HTR-8/SVneo (cell line): Measurements from ENCODE around the gene CLPSL1.
A peak's percentile ranks its signal among the peaks of the same experiment; 100 is the strongest.

Source experiments
- DNase-seq: peaks from one replicate; pipeline ENCODE4 v3.0.0; 2011; ENCODE audit warnings: low spot score, mixed read lengths; ENCODE audit not compliant: insufficient read length
- FAIRE-seq: peaks from 2 replicates; lab custom pipeline; 2011; peaks lifted over from hg19 to GRCh38; lab: Jason Lieb, UNC

CLPSL1 gene

DNA sequence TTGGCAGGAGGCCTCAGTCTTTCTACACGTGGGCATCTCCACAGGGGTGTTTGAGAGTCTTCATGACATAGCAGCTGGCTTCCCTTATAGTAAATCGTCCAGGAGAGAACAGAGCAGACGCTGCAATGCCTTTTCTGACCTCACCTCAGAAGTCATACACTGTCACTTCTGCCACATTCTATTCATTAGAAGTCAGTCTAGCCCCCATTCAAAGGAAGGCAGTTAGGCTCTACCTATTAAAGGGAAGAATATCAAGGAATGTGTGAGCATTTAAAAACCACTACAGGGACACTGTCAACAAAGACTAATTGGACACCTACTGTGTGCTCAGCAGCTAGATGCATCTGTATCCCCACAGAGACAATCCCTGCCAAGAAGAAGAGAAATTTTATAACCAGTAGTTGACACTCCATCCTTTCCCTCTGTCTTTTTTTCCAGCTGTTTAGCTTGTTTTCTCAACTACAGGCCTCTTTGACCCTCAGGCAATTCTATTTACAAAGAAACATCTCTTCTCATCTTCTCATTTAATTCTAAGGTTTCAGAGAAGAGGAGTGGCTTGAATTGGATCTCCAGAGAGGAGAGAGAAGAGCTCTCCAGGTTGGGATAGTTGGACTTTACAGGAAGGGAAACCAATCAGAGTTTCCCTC is 25.4 kb upstream of the CLPSL1 start:
- FAIRE-seq (no peak), DNase-seq (no peak)

DNA sequence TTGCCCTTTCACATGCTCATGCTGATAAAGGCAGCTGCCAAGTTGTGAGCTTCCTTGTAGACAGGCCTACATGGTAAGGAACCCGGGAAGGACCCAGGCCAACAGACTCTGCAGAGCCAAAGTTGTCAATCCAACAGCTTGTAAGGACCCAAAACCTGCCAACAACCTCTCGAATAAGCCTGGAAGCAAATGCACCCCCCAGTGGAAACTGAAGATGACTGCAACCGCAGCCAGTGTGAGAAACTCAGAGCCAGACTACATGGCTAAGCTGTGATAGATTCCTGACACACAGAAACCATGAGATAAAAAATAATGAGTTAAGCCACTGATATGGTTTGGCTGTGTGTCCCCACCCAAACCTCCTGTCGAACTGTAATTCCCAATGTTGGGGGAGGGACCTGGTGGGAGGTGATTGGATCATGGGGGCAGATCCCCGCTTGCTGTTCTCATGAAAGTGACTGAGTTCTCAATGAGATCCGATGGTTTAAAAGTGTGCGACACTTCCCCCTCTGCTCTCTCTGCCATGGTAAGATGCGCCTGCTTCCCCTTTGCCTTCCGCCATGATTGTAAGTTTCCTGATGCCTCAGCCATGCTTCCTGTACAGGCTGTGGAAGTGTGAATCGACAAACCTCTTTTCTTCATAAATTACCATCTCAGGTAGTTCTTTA is 23.2 kb upstream of the CLPSL1 start:
- no peak for FAIRE-seq
- peak; percentile 57 for DNase-seq

DNA sequence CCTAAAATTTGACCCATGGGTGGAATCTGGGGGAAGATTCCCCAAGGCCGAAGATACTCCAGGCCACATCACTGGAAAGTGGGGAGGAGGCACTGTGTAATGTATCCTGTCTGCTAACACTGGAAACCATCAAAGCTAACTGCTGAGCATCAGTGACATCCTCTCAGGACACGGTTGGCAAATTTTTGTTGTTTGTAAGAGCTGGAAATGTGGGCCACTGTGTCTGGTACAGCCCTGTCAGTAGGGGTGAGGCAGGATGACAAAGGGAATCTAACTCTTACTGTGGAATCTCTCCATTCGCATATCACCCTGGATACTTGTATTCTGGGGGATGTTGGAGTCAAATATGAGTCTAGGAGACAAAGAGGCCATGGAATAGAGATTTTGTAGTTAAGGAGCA is 21.4 kb upstream of the CLPSL1 start:
- FAIRE-seq (no peak), DNase-seq (no peak)

DNA sequence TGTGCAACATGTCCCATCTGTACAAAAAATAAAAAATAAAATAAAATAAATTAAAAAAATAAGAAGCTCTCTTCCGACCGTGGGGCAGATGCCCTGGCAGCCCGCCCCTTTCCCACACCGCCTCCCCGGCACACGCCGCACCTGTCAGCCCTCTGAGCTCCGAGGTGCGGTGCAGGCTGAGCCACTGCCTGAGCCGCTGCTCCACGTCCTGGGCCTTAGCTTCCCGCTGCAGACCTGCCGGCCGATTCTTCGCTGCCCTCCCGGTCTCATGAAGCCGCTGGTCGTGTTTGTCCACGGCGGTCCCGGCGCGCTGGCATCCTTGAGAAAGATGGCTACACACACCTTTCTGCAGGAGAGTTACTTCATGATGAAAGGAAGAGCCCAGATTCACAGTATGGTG is 15.1 kb upstream of the CLPSL1 start:
- FAIRE-seq (no peak), DNase-seq (no peak)

DNA sequence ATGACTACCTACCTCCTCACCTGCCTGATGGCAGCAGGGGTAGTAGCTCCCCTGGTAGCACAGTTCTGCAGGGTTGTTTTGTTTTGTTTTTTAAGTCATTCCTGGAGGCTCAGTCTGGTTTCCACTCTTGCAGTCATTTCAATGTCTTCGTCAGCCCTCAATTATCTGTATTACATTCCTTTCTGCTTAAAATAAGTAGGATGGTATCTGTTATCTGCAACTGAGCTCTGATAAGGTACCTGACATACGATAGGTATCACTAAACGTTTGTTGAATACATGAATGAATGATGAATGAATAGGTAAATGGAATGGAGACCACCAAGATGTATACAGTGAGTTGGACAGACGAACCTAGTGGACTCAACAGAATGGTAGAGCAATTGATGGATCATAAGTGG is 11.6 kb upstream of the CLPSL1 start:
- no peak for DNase-seq
- FAIRE-seq = no peak

DNA sequence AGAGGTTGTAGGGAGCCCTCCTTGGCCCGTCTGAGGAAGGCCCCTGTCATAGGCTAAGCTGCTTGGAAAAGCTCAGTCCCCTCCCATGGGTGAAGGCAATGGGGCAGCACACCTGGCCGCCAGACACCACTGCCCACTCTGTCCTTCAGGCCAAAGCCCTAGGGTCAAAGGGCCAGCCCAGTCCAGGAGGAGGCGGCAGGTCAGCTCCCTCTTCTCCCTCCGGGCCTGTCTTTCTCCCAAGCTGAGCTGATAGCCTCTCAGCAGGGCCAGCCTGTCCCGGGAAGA is 9.5 kb upstream of the CLPSL1 start:
- FAIRE-seq = no peak
- DNase-seq = no peak

DNA sequence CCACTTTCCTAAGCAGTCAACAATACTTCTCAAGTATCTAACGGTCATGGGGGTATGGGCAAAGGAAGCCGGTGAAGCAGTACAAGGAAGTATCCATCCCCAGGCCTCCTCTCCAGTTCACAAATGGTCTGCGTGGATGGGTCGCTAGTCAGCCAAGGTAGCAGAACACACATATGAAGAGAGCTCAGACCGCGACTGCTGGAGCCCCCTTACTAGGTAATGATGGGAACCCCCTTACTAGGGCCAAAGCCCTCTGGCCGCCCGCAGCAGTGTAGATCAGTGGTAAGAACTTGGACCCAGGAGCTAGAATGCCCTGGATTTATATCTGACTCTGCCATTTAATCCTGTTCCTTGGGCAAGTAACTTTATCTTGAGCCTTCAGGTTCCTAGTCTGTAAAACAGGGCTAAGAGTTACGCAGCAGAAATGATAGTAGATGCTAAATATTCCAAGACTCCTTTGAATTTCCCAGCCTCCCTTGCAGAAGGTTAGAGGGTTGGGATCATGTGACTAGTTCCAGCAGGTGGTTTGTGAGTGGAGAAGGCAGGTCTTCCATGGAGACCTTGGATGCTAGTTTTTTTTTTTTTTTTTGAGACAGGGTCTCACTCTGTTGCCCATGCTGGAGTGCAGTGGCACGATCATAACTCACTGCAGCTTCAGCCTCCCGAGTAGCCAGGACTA is 6.6 kb upstream of the CLPSL1 start:
- DNase-seq (no peak), FAIRE-seq (no peak)

DNA sequence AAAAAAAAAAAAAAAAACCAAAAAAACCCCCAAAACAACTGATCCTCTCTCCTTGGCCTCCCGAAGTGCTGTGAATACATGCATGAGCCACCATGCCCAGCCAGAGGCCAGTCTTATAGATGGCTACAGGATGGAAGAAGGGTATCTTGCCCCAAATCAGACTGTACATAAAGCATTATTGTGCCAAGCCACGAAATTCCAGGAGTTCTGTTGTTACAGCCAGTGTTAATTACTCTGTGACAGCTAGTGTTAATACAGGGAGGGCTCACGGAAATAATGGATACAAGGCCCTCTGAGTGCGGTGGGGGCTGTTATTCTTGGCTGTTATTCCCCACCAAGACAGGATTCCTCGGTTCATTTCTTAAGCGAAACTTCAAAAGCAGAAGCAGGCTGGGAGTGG is 5.8 kb upstream of the CLPSL1 start:
- no peak for FAIRE-seq

DNA sequence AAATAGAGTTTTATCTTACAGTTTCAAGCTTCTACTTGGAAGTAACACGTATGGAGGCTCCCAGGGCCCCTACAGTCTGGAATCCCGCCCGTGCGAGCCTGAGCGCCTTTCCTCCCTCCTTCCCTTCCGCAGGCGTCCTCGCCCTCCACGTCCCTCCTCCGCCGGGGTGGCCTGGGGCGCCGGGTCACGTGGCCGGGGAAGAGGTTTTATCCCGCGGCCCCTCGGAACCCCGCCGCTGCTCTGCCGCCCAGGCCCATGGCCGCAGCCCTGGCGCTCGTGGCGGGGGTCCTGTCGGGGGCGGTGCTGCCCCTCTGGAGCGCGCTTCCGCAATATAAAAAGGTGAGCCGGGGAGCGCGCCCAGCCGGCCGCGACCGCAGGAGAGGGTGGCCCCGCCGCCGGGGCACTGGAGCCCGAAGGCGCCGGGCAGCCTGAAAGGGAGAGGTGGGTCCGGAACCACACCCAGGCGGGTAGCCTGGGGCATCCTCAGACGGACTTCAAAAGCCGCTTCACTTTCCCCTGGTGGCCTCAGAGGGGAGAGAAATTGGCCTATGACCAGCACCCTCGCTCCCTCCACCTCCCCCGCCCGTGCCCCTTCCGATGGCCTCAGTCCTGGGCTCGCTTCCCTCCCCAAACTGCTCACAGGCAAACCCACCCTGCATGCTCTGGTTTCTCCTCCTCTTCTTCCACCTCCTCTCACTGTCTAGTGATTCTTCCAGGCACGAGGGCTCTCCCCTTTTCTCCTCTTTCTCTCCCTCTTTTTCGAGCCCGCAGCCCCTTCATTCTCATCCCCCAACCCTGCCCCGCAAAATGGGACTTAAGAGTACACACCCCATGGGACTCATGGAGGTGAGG is 4.2 kb upstream of the CLPSL1 start, which contains the start of gene CLPSL2:
TSS of gene CLPSL2 (plus strand) at position 235 of the 852 bp plus-strand sequence. CDS start at position 256, 21 bp downstream.
- peak; percentile 68 for DNase-seq
- peak; percentile 65 for FAIRE-seq

More for the DNA sequence above, 5.8 kb upstream of the CLPSL1 start:
- DNase-seq = no peak

DNA sequence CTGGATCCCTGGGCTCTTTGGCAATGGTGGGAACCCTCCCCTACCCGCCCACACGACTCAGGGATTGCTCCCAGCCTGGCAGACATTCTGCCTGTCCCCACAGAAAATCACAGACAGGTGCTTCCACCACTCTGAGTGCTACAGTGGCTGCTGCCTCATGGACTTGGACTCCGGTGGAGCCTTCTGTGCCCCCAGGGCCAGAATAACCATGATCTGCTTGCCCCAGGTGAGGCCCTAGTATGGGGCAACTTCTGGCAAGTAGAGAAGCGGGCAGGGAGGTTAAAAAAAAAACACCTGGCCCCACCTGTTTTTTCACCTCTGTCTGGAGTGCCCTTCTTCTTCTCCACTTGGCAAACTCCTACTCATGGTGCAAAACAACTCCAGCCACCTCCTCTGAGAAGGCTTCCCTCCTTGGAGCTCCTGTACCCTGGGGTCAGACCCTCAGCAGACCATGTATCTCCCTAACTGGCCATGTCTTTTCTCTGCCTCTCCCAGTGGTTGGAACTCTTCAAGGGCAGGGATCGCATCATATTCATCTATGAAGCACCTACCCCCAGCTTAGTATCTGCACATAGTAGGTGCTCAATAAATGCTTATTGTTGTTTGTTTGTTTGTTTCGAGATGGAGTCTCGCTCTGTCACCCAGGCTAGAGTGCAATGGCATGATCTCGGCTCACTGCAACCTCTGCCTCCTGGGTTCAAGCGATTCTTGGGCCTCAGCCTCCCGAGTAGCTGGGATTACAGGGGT is 3.3 kb upstream of the CLPSL1 start:
- FAIRE-seq (no peak), DNase-seq (no peak)

DNA sequence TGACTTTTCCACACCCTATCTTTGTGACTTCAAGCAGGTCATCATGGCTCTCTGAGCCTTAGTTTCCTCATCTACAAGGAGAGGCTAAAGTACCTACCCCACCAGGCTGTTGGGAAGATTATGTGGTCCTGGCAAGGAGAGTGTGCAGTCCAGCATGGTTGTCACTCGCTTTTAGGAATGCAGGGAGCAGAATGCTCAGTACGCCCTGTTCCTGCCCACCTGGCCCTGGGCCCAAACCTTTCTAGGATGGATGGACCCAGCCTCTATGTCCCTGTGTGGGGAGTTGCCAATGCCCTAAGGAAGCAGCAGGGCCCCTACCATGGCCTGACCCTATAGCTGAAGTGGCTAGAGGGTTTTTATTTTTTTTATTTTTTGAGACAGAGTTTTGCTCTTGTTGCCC is 2.4 kb upstream of the CLPSL1 start:
- FAIRE-seq = no peak
- DNase-seq = no peak

DNA sequence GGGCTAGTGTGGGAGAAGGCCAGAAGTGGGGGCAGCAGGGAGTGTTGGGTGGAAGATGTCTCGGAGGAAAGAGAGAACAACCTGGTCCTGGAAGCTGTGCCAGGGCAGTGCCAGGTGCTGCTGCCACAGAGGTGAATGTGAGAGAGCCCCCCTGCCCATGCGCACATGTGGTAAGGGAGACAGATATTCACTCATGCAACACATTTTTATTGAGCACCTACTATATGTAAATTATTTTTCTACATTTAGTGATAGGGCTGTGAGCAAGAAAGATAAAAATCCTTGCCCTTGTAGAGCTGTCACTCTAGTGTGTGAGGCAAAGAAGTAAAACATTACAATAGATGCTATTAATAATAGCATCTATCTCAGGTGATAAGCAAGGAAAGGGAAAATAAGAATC is 471 bp downstream of the CLPSL1 start:
- FAIRE-seq = no peak

DNA sequence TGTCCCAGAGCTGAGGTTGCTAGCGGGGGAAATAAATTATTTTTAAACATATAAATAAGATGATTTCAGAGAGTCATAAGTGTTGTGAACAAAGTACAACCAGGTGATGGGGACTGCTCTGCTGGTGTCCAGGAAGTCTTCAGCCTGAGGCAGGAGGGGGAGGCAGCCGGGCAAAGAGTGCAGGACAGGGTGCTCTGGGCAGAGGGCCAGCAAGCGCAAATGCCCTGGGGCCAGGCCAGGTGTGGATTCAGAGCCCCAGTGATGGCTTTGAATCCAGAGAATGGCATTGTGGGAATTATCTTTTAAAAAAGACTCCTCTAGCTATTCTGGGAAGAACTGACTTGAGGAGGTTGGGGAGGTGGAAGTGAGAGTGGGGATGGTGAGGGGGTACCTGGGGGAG is 1.6 kb downstream of the CLPSL1 start:
- FAIRE-seq (no peak), DNase-seq (no peak)

More for the DNA sequence above, 471 bp downstream of the CLPSL1 start:
- no peak for DNase-seq

DNA sequence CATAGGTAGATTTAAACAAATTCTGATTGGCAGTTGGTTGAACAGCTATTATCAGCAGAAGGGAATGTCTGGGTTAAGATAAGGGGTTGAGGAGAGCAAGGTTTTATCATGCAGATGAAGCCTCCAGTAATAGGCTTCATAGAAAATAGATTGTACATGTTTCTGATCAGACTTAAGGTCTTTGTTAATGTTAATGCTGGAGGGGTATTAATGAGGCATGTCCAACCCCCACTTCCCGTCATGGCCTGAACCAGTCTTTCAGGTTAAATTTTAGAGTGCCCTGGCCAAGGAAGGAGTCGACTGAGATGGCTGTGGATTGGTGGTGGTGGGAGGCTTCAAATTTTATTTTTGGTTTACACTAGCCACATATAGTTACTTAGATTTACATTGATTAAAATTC is 3.4 kb downstream of the CLPSL1 start:
- FAIRE-seq (no peak), DNase-seq (no peak)

DNA sequence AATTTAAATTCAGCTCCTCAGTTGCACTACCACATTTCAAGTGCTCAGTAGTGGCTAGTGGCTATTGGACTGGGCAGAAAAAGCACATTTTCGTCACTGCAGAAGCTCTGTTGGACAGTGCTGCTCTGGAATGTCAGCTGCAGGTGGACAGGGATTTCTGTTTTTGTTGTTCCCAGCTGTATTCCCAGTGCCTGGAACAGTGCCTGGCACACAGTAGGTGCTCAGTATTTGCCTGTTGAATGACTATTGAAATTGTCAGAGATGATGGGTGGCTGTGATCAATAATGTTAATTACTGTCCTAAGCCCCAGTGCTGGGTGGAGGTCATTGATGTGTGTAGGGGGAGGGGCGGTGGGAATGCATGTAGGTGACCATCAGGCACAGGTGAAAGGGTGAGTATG is 5.5 kb downstream of the CLPSL1 start:
- no peak for FAIRE-seq
- DNase-seq = no peak

DNA sequence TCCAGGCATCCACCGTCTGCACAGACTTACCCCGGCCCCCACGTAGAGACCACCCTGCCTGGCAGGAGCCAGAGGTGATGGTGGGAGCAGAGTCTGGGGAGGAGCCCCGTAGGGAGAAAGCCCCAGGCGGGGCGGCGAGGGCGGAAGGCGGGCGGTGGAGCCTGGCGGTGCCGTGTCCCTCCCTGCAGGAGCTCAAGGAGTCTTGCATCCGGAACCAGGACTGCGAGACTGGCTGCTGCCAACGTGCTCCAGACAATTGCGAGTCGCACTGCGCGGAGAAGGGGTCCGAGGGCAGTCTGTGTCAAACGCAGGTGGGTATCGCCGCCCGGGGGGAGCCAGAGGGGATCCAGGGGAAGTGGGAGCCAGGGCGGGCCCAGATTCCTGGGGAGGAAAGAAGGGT is 6.0 kb downstream of the CLPSL1 start:
- no peak for FAIRE-seq
- DNase-seq = no peak

DNA sequence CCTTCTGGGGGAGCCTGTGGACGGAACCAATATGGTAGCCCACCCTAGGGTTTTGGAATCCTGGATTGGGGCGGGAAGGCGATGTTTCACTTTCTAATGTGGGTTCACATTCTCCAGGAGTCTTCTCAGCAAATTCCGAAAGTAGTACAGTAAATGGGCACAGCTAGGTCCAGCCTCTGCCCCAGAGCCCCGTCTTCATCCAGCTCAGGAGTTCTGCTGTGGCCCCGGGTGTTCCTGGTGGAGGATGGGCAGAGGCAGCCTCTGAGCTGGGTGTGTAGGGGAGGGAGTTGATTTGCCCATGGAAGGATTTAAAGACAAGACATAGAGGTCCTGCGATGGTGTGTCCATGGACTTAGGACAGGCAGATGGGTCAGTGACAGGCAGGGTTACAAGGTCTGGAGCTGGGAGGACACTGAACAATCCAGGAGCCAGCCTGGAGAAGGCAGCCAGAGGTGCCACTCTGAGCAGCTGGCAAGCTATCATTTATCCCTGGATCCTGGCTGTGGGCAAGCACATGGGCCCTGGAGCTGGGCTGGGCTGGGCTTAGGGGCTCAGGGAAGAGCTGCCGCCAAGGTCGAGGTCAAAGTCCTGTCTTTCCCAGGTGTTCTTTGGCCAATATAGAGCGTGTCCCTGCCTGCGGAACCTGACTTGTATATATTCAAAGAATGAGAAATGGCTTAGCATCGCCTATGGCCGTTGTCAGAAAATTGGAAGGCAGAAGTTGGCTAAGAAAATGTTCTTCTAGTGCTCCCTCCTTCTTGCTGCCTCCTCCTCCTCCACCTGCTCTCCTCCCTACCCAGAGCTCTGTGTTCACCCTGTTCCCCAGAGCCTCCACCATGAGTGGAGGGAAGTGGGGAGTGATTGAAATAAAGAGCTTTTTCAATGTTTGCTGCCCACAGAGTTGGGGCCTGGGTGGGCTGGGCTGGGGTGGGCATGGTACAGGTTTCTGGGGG is 6.7 kb downstream of the CLPSL1 start:
- no peak for DNase-seq
- FAIRE-seq = no peak

DNA sequence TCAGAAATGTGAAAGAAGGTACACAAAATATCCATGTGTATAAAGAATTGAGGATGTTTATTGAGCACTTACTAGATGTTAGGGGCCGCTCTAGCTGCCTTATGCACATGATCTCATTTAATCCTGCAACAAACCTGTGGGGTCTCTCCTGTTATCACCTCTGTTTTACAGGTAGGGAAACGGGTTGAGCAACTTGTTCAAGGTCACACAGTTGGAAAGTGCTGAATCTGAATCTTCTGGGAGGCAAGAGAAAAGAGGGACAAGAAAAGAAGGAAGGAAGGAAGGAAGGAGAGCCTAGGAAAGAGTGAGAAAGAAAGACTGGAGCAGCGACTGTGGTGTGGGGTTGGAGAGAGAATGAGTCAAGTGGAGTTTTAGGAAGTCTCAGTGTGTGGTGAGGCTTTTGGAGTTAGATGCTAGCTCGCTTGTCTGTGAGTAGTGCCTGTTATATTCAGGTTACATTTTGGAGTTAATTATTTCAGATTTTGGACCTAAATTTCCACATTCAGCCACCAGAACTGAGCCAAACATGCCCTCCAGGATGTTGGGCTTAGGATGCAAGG is 7.7 kb downstream of the CLPSL1 start:
- DNase-seq (no peak), FAIRE-seq (no peak)

DNA sequence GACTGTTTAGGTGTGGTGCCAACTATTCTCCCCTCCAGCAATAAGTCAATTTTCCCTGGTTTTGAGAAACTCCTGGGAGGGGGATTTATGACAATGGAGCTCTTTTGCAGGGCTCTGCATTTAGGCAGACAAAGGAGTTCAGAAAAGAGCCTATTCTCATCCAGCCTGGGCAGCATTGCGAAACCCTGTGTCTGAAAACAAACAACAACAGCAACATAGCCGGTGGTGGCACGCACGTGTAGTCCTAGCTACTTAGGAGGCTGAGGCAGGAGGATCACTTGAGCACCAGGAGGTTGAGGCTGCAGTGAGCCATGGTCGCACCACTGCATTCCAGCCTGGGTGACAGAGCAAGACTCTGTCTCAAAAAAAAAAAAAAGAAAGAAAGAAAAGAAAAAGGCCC is 9.9 kb downstream of the CLPSL1 start:
- FAIRE-seq = no peak
- no peak for DNase-seq
